ENCODE results near the gene F12.

Gene F12

GRCh38 chr5:177446200-177447065 is 37.1 kb upstream of the F12 start, which contains the start of gene PRR7:
Gene PRR7 (plus strand): TSS chr5:177446814. CDS start chr5:177455068, 8,254 bp downstream.
- no peak for DNase-seq (ENCODE audit: low read depth)

- no peak for DNase-seq (ENCODE audit: low read depth)
Measured at GRCh38 chr5:177445917-177446199, 36.5 kb upstream of the F12 start.

- DNase-seq (ENCODE audit: low read depth) = no peak
Measured at GRCh38 chr5:177445052-177445916, 35.9 kb upstream of the F12 start.

- DNase-seq (ENCODE audit: low read depth) = no peak
Measured at GRCh38 chr5:177444106-177445051, 35.0 kb upstream of the F12 start.

- DNase-seq (ENCODE audit: low read depth) = no peak
Measured at GRCh38 chr5:177443144-177443983, 34.0 kb upstream of the F12 start.

GRCh38 chr5:177442066-177442826 is 32.9 kb upstream of the F12 start:
- no peak for DNase-seq (ENCODE audit: low read depth)

- no peak for DNase-seq (ENCODE audit: low read depth)
Measured at GRCh38 chr5:177440990-177441780, 31.8 kb upstream of the F12 start.

- DNase-seq (ENCODE audit: low read depth) = no peak
Measured at GRCh38 chr5:177440211-177440989, 31.0 kb upstream of the F12 start.

- no peak for DNase-seq (ENCODE audit: low read depth)
Measured at GRCh38 chr5:177439518-177440053, 30.2 kb upstream of the F12 start.

GRCh38 chr5:177438468-177438867 is 29.1 kb upstream of the F12 start:
- DNase-seq (ENCODE audit: low read depth) = no peak

GRCh38 chr5:177437623-177438022 is 28.3 kb upstream of the F12 start:
- no peak for DNase-seq (ENCODE audit: low read depth)

- no peak for DNase-seq (ENCODE audit: low read depth)
Measured at GRCh38 chr5:177435847-177436536, 26.6 kb upstream of the F12 start.

- DNase-seq (ENCODE audit: low read depth) = no peak
Measured at GRCh38 chr5:177434942-177435738, 25.8 kb upstream of the F12 start.

GRCh38 chr5:177434437-177434836 is 25.1 kb upstream of the F12 start:
- no peak for DNase-seq (ENCODE audit: low read depth)

- no peak for DNase-seq (ENCODE audit: low read depth)
Measured at GRCh38 chr5:177433658-177434217, 24.4 kb upstream of the F12 start.

GRCh38 chr5:177432839-177433657 is 23.7 kb upstream of the F12 start:
- DNase-seq (ENCODE audit: low read depth) = no peak

All from CMK (cell line).